ENCODE measurements around the gene CTBP2. TPM values are rescaled to one million over a fixed set of nuclear protein-coding genes. Genes with fewer than 3 reads are reported as not detected.

CTBP2 gene
- total RNA-seq, 1 experiment from 2014 or later, result 191 TPM

GRCh38 chr10:125013529-125013872, 146.9 kb downstream of the CTBP2 start (continued):
- no peak for TF ChIP-seq ZNF425 (CRISPR knock-in tag; conservative IDR thresholded peaks at IDR 0.05)
- no peak for TF ChIP-seq FOXP4 (CRISPR knock-in tag; IDR thresholded peaks at IDR 0.05)
- TF ChIP-seq FOXP1 (CRISPR knock-in tag; IDR thresholded peaks at IDR 0.05; ENCODE audit: borderline replicate concordance), result no peak
- no peak for TF ChIP-seq ZNF281 (CRISPR knock-in tag; IDR thresholded peaks at IDR 0.05)
- TF ChIP-seq SOX15 (CRISPR knock-in tag; IDR thresholded peaks at IDR 0.05), result no peak
- TF ChIP-seq GRHL2 (CRISPR knock-in tag; IDR thresholded peaks at IDR 0.05; ENCODE audit: insufficient replicate concordance, severe bottlenecking), result no peak
- TF ChIP-seq RELA (CRISPR knock-in tag; IDR thresholded peaks at IDR 0.05; ENCODE audit: borderline replicate concordance), result no peak
- TF ChIP-seq TCF7 (CRISPR knock-in tag; IDR thresholded peaks at IDR 0.05; ENCODE audit: low read depth), result no peak
- TF ChIP-seq GTF2I (CRISPR knock-in tag; conservative IDR thresholded peaks at IDR 0.05), result no peak

GRCh38 chr10:125012851-125013528, 147.4 kb downstream of the CTBP2 start:
- Mint-ChIP-seq H3K27me3 (ENCODE audit: low read depth) (no peaks in the 10 kb centered on the region), H3K4me3 (no peak overlapping the region), H3K9me3 (no peaks in the 10 kb centered on the region), H3K4me1 (peaks cover 58% of the 10 kb centered on the region), H3K27ac (peak overlapping the region; percentile 73), H3K36me3 (peaks cover 25% of the 10 kb centered on the region)
- TF ChIP-seq GABPB1 (CRISPR knock-in tag; IDR thresholded peaks at IDR 0.05) (no peak), ZNF281 (CRISPR knock-in tag; IDR thresholded peaks at IDR 0.05) (no peak), RELA (CRISPR knock-in tag; IDR thresholded peaks at IDR 0.05; ENCODE audit: borderline replicate concordance) (no peak), RORB (CRISPR knock-in tag; IDR thresholded peaks at IDR 0.05) (no peak), CTCF (IDR thresholded peaks at IDR 0.05) (no peak), TEAD1 (CRISPR knock-in tag; IDR thresholded peaks at IDR 0.05) (no peak), FOXK1 (CRISPR knock-in tag; IDR thresholded peaks at IDR 0.05) (no peak)
- ChIA-PET CTCF (interaction anchor here (1.4 kb wide), 1 partner anchor 48 kb away, joined by 3 read pairs; no protein-coding TSS in a partner anchor), POLR2A (no interaction called here)
- DNase-seq (ENCODE audit: low spot score) (no peak), ATAC-seq (no peak)

Data from WTC11 (cell line).